HG03354 (cell line): ENCODE measurements around the gene GBX1.

Source experiments
- ATAC-seq: cut with Tn5 transposase; IDR thresholded peaks from one replicate; pipeline ENCODE4 v1.9.1; 2021; ENCODE audit warnings: mild to moderate bottlenecking; ENCODE audit not compliant: unreplicated experiment, poor library complexity, severe bottlenecking

Gene GBX1

GRCh38 chr7:151195616-151196450 lies 28.3 kb upstream of the GBX1 start:
- ATAC-seq: no peak

GRCh38 chr7:151194188-151194587 lies 26.7 kb upstream of the GBX1 start:
- no peak for ATAC-seq

DNA sequence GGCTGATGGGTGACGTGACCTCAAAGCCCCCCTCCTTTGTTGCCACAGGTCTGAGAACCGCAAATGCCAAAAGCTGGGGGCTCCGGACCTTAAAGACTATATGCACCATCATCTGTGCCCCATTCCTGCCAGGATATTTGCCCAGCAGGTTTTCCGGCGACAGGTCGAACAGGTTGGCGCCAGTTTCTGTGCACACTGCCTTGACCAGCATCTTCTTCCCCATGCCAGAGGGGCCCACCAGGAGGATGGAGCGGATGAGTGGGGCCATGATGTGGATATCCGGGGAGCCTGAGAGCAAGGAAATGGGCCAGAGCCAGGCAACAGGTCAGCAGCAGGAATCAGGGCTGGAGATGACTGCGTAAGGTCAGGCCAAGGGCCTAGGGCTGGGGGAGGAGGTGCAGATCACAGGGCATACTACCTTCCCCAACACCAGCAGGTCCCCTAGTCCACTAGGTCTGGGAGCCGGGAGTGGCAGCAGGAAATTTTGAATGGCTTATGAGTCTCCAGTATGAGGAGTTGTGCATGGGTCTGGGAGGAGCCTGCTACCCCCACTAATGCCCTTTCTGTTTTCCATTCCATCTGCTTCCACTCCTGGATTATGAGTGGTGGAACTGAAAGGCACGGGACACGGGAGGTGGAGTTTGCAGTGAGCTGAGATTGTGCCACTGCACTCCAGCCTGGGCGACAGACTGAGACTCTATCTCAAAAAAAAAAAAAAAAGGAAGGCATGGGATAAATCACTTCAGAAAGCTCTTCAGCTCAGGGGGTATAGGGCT lies 25.9 kb upstream of the GBX1 start:
- ATAC-seq: no peak

DNA sequence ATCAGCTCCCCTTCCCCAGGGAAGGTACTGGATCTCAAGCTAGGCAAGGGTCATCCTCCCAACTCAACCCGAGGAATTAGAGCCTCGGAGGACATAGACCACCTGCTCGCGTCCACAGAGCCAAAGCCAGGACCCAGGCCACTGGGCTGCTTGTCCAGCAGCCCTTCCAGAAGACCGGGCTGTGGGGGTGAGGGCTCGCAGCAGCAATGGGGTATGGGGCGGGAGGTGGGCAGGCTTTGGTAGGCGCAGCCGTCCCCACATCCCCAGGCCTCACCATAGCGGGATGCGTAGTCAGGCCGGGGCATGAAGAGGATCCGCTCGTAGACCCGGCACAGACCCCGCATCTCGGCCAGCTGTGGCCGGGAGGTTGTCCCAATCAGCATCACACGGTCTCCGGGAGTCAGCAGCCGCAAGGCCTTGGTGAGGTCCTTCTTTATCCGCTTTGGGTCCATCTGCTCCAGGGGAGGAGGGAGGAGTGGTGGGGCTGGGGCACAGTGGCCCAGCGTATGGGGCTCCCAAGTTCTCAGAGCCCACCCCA lies 24.6 kb upstream of the GBX1 start:
- no peak for ATAC-seq

DNA sequence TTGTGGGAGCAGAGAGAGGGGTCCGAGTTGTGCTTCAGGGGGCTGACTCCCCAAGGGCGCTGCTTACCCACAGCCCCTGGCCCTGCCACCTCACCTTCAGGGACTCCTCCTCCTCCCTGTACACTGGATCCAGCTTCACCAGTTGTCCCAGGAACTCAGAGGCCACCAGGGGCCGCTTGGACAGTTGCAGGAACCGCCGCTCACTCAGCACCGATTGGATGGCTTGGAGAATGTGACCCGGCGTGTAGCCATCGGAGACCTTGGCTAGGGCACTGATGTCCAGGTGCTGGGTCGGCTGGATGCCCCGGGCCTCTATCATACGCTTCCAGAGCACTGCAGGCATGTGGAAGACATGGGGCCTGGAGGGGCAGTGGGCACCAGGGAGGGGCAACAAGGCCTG lies 24.1 kb upstream of the GBX1 start:
- ATAC-seq: no peak

- ATAC-seq: no peak
Observed at GRCh38 chr7:151189038-151189437, 21.5 kb upstream of the GBX1 start.

GRCh38 chr7:151188252-151188542 lies 20.7 kb upstream of the GBX1 start:
- no peak for ATAC-seq

DNA sequence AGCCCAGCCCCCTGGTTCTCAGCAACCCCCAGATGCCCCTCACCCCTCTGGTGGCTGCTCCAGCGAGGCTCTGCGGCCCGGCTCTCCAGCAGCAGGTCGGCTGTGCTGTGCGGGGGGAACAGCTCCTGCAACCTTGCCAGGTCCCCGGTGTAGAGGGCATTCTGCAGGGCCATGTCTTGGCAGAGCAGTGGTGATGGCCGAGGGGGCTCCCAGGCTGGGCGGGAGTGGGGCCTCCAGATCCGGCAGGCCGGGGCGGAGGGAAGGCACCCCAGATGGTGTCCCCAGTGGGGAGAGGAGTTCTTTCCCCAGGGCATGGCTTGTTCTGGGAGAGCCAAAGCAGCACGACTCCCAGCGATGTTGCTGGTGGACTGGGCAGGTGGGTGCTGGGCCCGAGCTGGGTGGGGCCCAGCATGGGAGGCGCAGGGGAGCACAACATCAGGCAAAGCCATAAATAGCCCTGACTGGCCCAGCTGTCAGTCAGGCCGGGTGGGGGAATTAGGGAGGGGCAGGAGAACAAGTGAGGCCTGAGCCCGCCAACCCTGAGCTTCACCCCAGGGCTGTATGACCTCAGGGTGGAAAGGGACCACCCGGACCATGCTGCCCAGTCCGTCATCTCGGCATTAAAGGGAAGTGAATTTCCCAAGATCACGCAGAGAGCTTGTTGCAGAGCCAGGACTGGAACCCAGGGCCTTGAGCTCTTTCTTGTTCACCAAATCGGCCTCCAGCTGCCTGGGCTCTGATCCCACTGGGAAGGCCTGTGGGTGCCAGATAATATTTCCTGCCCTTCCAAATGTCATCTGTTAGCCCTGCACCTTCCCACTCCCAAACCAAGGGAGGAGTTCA lies 20.1 kb upstream of the GBX1 start:
- ATAC-seq: no peak

- no peak for ATAC-seq
Observed at GRCh38 chr7:151186640-151187408, 19.3 kb upstream of the GBX1 start, which contains the start of gene ASB10. Gene ASB10 (minus strand): TSS chr7:151187250. CDS start chr7:151187130, 120 bp downstream.

- ATAC-seq: no peak
Observed at GRCh38 chr7:151185762-151186639, 18.5 kb upstream of the GBX1 start.

DNA sequence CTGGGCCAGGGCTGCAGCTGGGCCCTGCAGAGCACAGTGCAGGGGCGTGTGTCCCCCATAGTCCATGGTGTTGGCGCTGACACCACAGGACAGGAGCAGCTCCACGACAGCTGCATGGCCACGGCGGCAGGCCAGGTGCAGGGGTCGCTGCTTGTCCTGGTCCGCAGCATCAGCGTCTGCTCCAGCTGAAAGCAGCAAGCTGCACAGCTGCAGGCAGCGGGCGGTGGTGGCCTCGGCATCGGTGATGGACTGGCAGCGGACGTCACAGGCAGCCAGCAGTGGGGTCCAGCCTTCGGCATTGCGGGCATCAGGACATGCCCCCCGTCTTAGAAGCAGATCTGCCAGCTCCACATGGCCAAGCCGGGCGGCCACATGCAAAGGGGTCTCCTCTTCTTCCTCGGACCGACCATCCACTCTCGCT lies 13.5 kb upstream of the GBX1 start:
- no peak for ATAC-seq

GRCh38 chr7:151179946-151180345 lies 12.5 kb upstream of the GBX1 start:
- ATAC-seq: no peak

GRCh38 chr7:151179287-151179860 lies 11.9 kb upstream of the GBX1 start:
- no peak for ATAC-seq

- ATAC-seq: no peak
Observed at GRCh38 chr7:151178831-151179230, 11.3 kb upstream of the GBX1 start.

DNA sequence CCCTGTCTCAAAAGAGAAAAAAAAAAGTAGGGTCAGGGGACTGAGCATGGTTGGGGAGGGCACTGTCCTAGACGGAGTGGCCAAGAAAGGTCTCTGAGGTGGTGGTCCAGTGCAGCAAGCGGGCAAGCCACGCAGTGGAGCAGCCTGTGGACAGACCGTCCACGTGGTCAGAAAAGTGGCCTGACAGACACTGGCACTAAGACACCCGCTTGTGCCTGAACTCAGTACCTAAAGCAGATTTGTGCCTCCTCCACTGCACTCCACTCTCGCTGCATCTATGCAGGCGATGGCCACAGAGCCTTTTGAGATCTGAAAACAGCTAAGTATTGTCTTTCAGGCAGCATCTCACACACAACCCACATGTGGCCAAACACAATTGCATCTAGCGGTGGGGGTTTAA lies 10.7 kb upstream of the GBX1 start:
- ATAC-seq: no peak

GRCh38 chr7:151177310-151177709 lies 9.8 kb upstream of the GBX1 start:
- no peak for ATAC-seq

- no peak for ATAC-seq
Observed at GRCh38 chr7:151176401-151176800, 8.9 kb upstream of the GBX1 start.

DNA sequence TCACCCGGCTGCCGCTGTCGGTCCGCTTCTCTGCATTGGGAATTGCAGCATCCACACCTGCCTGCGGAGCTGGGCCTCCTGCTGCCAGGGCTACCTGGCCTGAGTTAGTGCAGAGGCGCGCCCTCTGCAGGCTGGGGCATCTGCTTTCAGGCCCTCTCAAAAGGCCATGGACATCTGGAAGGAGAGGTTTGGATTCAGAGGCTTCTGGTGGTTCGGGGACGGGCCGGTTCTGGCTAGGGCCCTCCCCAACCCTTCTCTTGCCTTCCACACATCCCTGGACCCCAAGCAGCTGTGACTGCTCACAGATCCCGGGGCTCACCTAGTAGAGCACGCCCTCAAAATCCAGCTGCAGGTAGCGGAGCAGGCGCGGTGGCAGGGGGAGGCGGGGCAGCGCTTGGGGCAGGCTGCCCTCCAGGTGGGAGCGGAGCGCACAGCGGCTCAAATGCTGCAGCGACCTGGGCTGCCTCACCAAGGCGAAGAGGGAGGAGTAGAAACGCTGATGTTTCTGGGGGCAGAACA lies 8.4 kb upstream of the GBX1 start:
- ATAC-seq: no peak
